ENCODE results near the gene KRT28. TPM values are rescaled to one million over a fixed set of nuclear protein-coding genes. Genes with fewer than 3 reads are reported as not detected.

The KRT28 gene
- not detected in 2 replicates for total RNA-seq (2014; rRNA removed; shearing (Covaris generic))

GRCh38 chr17:40799859-40800258, at the start of gene KRT28:
Gene KRT28, minus strand, starts transcription at chr17:40799959. Its CDS starts 66 bp downstream, at chr17:40799893.
- DNase-seq (ENCODE audit: low read depth): no peak

GRCh38 chr17:40848583-40849235, 49.0 kb upstream of the KRT28 start:
- DNase-seq (ENCODE audit: low read depth): no peak

- DNase-seq (ENCODE audit: low read depth): no peak
Measured at GRCh38 chr17:40846515-40847144, 46.9 kb upstream of the KRT28 start.

- DNase-seq (ENCODE audit: low read depth): no peak
Measured at GRCh38 chr17:40844671-40845107, 44.9 kb upstream of the KRT28 start.

GRCh38 chr17:40843242-40843641, 43.5 kb upstream of the KRT28 start:
- no peak for DNase-seq (ENCODE audit: low read depth)

GRCh38 chr17:40841246-40841645, 41.5 kb upstream of the KRT28 start:
- no peak for DNase-seq (ENCODE audit: low read depth)

GRCh38 chr17:40839194-40839593, 39.4 kb upstream of the KRT28 start:
- no peak for DNase-seq (ENCODE audit: low read depth)

GRCh38 chr17:40836020-40836419, 36.3 kb upstream of the KRT28 start:
- DNase-seq (ENCODE audit: low read depth): no peak

- no peak for DNase-seq (ENCODE audit: low read depth)
Measured at GRCh38 chr17:40833882-40834281, 34.1 kb upstream of the KRT28 start.

- DNase-seq (ENCODE audit: low read depth): no peak
Measured at GRCh38 chr17:40832840-40833239, 33.1 kb upstream of the KRT28 start.

GRCh38 chr17:40830085-40830776, 30.5 kb upstream of the KRT28 start:
- DNase-seq (ENCODE audit: low read depth): no peak

GRCh38 chr17:40828454-40829044, 28.8 kb upstream of the KRT28 start:
- no peak for DNase-seq (ENCODE audit: low read depth)

GRCh38 chr17:40827746-40828453, 28.1 kb upstream of the KRT28 start:
- DNase-seq (ENCODE audit: low read depth): peak; percentile 75

- no peak for DNase-seq (ENCODE audit: low read depth)
Measured at GRCh38 chr17:40825599-40825998, 25.8 kb upstream of the KRT28 start.

- no peak for DNase-seq (ENCODE audit: low read depth)
Measured at GRCh38 chr17:40824015-40824832, 24.5 kb upstream of the KRT28 start.

GRCh38 chr17:40822132-40822812, 22.5 kb upstream of the KRT28 start, which contains the start of gene KRT10:
Gene KRT10, minus strand, starts transcription at chr17:40822614. Its CDS starts 29 bp downstream, at chr17:40822585.
- DNase-seq (ENCODE audit: low read depth): no peak

GRCh38 chr17:40821536-40821935, 21.8 kb upstream of the KRT28 start:
- no peak for DNase-seq (ENCODE audit: low read depth)

GRCh38 chr17:40820228-40820838, 20.6 kb upstream of the KRT28 start:
- DNase-seq (ENCODE audit: low read depth): no peak

GRCh38 chr17:40819528-40820125, 19.9 kb upstream of the KRT28 start:
- peak; percentile 21 for DNase-seq (ENCODE audit: low read depth)

Data from Daoy (cell line).